HepG2 (cell line): ENCODE measurements around the gene CX3CR1. TPM values are rescaled to one million over a fixed set of nuclear protein-coding genes. Genes with fewer than 3 reads are reported as not detected.

ENCODE experiments used
- FIP1L1 ChIP-seq: fragments of 200-400 bp; formaldehyde crosslinking; IDR thresholded peaks from 2 replicates; pipeline ENCODE4 v1.6.1; 2018; ENCODE audit warnings: low read depth, mild to moderate bottlenecking, low read length, moderate library complexity, borderline replicate concordance; ENCODE audit not compliant: insufficient read depth
- FLYWCH1 ChIP-seq: sonication (generic); formaldehyde crosslinking; IDR thresholded peaks from 2 replicates; pipeline ENCODE4 v1.8.1; 2023; ENCODE audit warnings: mild to moderate bottlenecking, missing genetic modification reagents
- HES4 ChIP-seq: sonication (generic); formaldehyde crosslinking; IDR thresholded peaks from 2 replicates; pipeline ENCODE4 v1.9.0; 2021; ENCODE audit warnings: mild to moderate bottlenecking, missing genetic modification reagents, borderline replicate concordance
- HNRNPH1 ChIP-seq: fragments of 200-400 bp; formaldehyde crosslinking; optimal IDR thresholded peaks from 2 replicates; pipeline ENCODE3; 2017; ENCODE audit warnings: mild to moderate bottlenecking, low read depth, low read length
- KDM6A ChIP-seq: IDR thresholded peaks from 2 replicates; pipeline ENCODE4 v1.6.1; 2016; ENCODE audit warnings: low read depth
- KLF9 ChIP-seq: IDR thresholded peaks from 2 replicates; pipeline ENCODE4 v1.6.1; 2016; ENCODE audit warnings: low read depth
- MAZ ChIP-seq, 2 experiments: sonication (generic) in 1 of 2; formaldehyde crosslinking in 1 of 2; IDR thresholded peaks; 2 replicates each; pipeline versions ENCODE4 v1.5.0 to v1.6.1; 2012 to 2020; ENCODE audit warnings: low read depth in 2 of 2, mild to moderate bottlenecking in 2 of 2, borderline replicate concordance in 1 of 2, improper control_type of control experiment in 1 of 2, low read length in 1 of 2, missing genetic modification reagents in 1 of 2, moderate library complexity in 1 of 2
- MED8 ChIP-seq: sonication (generic); formaldehyde crosslinking; IDR thresholded peaks from 2 replicates; pipeline ENCODE4 v1.8.1; 2023; ENCODE audit warnings: mild to moderate bottlenecking, missing genetic modification reagents; ENCODE audit not compliant: insufficient replicate concordance
- NRL ChIP-seq: sonication (generic); formaldehyde crosslinking; IDR thresholded peaks from 2 replicates; pipeline ENCODE4 v1.5.0; 2020; ENCODE audit warnings: missing genetic modification reagents, mild to moderate bottlenecking, moderate library complexity, borderline replicate concordance
- POLR2AphosphoS2 ChIP-seq: IDR thresholded peaks from 2 replicates; pipeline ENCODE4 v1.6.1; 2011; ENCODE audit warnings: low read depth, low read length, improper control_type of control experiment
- RFX1 ChIP-seq: fragments of 450-650 bp; IDR thresholded peaks from 2 replicates; pipeline ENCODE4 v1.6.1; 2017
- RFXAP ChIP-seq: sonication (generic); formaldehyde crosslinking; IDR thresholded peaks from 2 replicates; pipeline ENCODE4 v1.4.0; 2020; ENCODE audit warnings: missing genetic modification reagents, borderline replicate concordance
- SNRNP70 ChIP-seq: fragments of 200-400 bp; formaldehyde crosslinking; IDR thresholded peaks from 2 replicates; pipeline ENCODE4 v1.6.1; 2017; ENCODE audit warnings: mild to moderate bottlenecking, low read depth, low read length, moderate library complexity
- SP140L ChIP-seq: sonication (generic); formaldehyde crosslinking; IDR thresholded peaks from 2 replicates; pipeline ENCODE4 v1.4.0; 2020; ENCODE audit warnings: missing genetic modification reagents, borderline replicate concordance
- ZNF282 ChIP-seq: fragments of 450-650 bp; IDR thresholded peaks from 2 replicates; pipeline ENCODE4 v1.6.1; 2018; ENCODE audit not compliant: partially characterized antibody
- ZNF556 ChIP-seq: sonication (generic); formaldehyde crosslinking; IDR thresholded peaks from 2 replicates; pipeline ENCODE4 v1.4.0; 2020; ENCODE audit warnings: mild to moderate bottlenecking, missing genetic modification reagents, borderline replicate concordance
- ZNF619 ChIP-seq: sonication (generic); formaldehyde crosslinking; IDR thresholded peaks from 2 replicates; pipeline ENCODE4 v1.4.0; 2020; ENCODE audit warnings: mild to moderate bottlenecking, missing genetic modification reagents
- ZNF660 ChIP-seq: sonication (generic); formaldehyde crosslinking; IDR thresholded peaks from 2 replicates; pipeline ENCODE4 v1.5.1; 2020; ENCODE audit warnings: mild to moderate bottlenecking, low read depth, missing genetic modification reagents, borderline replicate concordance
- polyA plus RNA-seq, 8 experiments: library from polyadenylated mRNA; depleted of rRNA in 3 of 8; stranded (reverse) in 7 of 8; unstranded in 1 of 8; fragments of >200 nt; fragmentation: Illumina TruSeq in 4 of 8; extraction: Trizol in 4 of 8; gene quantifications; 2 replicates each; pipeline versions ENCODE4 v1.2.1 to v1.2.3, GENCODE V29; 2011 to 2016; ENCODE audit warnings: low read depth in 4 of 8, missing spikeins in 1 of 8, mixed read lengths in 1 of 8; ENCODE audit not compliant: insufficient read depth in 1 of 8
- total RNA-seq, 5 experiments: library from RNA; depleted of rRNA; stranded (reverse); fragments of >200 nt; fragmentation: Illumina TruSeq; extraction: Trizol; gene quantifications; 2 replicates each; pipeline ENCODE4 v1.2.3, GENCODE V29; 2016; ENCODE audit warnings: low read depth in 1 of 5
- TF ChIP-seq, protein P1 (sequence below): sonication (generic); formaldehyde crosslinking; IDR thresholded peaks from 2 replicates; pipeline ENCODE4 v1.4.0; 2020; ENCODE audit warnings: missing genetic modification reagents
- TF ChIP-seq, protein P2 (sequence below): sonication (generic); formaldehyde crosslinking; IDR thresholded peaks from 2 replicates; pipeline ENCODE4 v1.5.1; 2020; ENCODE audit warnings: missing genetic modification reagents, mild to moderate bottlenecking, borderline replicate concordance
- TF ChIP-seq, protein P3 (sequence below): IDR thresholded peaks from 2 replicates; pipeline ENCODE4 v1.6.1; 2012; ENCODE audit warnings: inconsistent platforms
- TF ChIP-seq, protein P4 (sequence below): fragments of 450-650 bp; IDR thresholded peaks from 2 replicates; pipeline ENCODE4 v1.6.1; 2017; ENCODE audit warnings: mild to moderate bottlenecking
- TF ChIP-seq, protein P5 (sequence below): sonication (generic); formaldehyde crosslinking; IDR thresholded peaks from 2 replicates; pipeline ENCODE4 v1.4.0; 2020; ENCODE audit warnings: missing genetic modification reagents

Gene CX3CR1
- total and polyA plus RNA-seq, 2 of the 13 experiments (the other 11 are each of a cell fraction or from before 2014, with no cell fraction given) = not detected

DNA sequence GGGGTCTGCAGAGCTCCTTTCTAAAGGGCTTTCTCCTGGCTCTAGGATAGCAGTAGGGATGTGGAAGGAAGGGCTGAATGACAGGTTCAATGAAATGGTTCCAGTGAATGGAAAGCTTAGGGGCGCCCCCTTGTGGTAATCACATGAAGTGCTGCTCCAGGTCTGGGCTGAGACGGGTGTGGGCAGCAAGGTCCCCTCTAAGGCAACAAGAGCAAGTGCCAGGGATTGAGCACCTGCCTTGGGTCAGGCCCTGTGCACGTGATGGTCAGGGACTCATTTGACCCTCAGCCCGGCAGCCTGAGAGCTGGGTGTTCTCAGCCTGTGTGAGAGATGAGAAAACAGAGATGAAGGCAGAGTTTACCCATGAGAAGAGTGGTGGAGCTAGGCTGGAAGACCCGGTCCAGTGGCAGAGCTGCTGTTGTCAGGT is 12.1 kb upstream of the CX3CR1 start (continued):
- TF ChIP-seq FLYWCH1 (CRISPR knock-in tag) = no peak
- TF ChIP-seq RFXAP (CRISPR knock-in tag) = no peak
- no peak for TF ChIP-seq ZNF556 (CRISPR knock-in tag)
- TF ChIP-seq, protein P1, sequence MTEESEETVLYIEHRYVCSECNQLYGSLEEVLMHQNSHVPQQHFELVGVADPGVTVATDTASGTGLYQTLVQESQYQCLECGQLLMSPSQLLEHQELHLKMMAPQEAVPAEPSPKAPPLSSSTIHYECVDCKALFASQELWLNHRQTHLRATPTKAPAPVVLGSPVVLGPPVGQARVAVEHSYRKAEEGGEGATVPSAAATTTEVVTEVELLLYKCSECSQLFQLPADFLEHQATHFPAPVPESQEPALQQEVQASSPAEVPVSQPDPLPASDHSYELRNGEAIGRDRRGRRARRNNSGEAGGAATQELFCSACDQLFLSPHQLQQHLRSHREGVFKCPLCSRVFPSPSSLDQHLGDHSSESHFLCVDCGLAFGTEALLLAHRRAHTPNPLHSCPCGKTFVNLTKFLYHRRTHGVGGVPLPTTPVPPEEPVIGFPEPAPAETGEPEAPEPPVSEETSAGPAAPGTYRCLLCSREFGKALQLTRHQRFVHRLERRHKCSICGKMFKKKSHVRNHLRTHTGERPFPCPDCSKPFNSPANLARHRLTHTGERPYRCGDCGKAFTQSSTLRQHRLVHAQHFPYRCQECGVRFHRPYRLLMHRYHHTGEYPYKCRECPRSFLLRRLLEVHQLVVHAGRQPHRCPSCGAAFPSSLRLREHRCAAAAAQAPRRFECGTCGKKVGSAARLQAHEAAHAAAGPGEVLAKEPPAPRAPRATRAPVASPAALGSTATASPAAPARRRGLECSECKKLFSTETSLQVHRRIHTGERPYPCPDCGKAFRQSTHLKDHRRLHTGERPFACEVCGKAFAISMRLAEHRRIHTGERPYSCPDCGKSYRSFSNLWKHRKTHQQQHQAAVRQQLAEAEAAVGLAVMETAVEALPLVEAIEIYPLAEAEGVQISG (CRISPR knock-in tag) = no peak
- TF ChIP-seq, protein P2, sequence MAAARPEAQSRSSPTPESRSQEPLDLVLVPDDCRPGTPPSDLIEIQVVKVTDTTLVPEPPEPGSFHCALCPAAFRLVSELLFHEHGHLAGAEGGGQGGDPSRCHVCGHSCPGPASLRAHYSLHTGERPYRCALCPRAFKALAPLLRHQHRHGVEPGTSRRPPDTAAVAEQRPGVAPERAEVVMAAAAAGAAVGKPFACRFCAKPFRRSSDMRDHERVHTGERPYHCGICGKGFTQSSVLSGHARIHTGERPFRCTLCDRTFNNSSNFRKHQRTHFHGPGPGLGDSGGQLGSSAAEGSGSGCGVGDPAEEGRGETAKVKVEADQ (CRISPR knock-in tag) = no peak
- no peak for TF ChIP-seq HNRNPH1
- TF ChIP-seq RFX1 = no peak
- no peak for TF ChIP-seq SP140L (CRISPR knock-in tag)
- TF ChIP-seq MED8 = no peak
- TF ChIP-seq, protein P3, sequence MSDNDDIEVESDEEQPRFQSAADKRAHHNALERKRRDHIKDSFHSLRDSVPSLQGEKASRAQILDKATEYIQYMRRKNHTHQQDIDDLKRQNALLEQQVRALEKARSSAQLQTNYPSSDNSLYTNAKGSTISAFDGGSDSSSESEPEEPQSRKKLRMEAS = no peak
- no peak for TF ChIP-seq MAZ (IDR thresholded peaks at IDR 0.05; ENCODE audit: borderline replicate concordance, low read depth, low read length)
- no peak for TF ChIP-seq MAZ (CRISPR knock-in tag; IDR thresholded peaks at IDR 0.05; ENCODE audit: low read depth)
- no peak for TF ChIP-seq ZNF660
- TF ChIP-seq HES4 (CRISPR knock-in tag) = no peak
- no peak for TF ChIP-seq POLR2AphosphoS2
- no peak for TF ChIP-seq SNRNP70
- TF ChIP-seq NRL (CRISPR knock-in tag) = no peak
- TF ChIP-seq, protein P4, sequence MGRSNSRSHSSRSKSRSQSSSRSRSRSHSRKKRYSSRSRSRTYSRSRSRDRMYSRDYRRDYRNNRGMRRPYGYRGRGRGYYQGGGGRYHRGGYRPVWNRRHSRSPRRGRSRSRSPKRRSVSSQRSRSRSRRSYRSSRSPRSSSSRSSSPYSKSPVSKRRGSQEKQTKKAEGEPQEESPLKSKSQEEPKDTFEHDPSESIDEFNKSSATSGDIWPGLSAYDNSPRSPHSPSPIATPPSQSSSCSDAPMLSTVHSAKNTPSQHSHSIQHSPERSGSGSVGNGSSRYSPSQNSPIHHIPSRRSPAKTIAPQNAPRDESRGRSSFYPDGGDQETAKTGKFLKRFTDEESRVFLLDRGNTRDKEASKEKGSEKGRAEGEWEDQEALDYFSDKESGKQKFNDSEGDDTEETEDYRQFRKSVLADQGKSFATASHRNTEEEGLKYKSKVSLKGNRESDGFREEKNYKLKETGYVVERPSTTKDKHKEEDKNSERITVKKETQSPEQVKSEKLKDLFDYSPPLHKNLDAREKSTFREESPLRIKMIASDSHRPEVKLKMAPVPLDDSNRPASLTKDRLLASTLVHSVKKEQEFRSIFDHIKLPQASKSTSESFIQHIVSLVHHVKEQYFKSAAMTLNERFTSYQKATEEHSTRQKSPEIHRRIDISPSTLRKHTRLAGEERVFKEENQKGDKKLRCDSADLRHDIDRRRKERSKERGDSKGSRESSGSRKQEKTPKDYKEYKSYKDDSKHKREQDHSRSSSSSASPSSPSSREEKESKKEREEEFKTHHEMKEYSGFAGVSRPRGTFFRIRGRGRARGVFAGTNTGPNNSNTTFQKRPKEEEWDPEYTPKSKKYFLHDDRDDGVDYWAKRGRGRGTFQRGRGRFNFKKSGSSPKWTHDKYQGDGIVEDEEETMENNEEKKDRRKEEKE = no peak
- TF ChIP-seq ZNF282 = no peak
- no peak for TF ChIP-seq ZNF619
- TF ChIP-seq KLF9 (CRISPR knock-in tag) = no peak
- TF ChIP-seq, protein P5, sequence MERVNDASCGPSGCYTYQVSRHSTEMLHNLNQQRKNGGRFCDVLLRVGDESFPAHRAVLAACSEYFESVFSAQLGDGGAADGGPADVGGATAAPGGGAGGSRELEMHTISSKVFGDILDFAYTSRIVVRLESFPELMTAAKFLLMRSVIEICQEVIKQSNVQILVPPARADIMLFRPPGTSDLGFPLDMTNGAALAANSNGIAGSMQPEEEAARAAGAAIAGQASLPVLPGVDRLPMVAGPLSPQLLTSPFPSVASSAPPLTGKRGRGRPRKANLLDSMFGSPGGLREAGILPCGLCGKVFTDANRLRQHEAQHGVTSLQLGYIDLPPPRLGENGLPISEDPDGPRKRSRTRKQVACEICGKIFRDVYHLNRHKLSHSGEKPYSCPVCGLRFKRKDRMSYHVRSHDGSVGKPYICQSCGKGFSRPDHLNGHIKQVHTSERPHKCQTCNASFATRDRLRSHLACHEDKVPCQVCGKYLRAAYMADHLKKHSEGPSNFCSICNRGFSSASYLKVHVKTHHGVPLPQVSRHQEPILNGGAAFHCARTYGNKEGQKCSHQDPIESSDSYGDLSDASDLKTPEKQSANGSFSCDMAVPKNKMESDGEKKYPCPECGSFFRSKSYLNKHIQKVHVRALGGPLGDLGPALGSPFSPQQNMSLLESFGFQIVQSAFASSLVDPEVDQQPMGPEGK (CRISPR knock-in tag) = no peak
- TF ChIP-seq KDM6A (CRISPR knock-in tag) = no peak
- no peak for TF ChIP-seq FIP1L1
